GM12878 (cell line): ENCODE data around the gene PDZD2. TPM values are rescaled to one million over a fixed set of nuclear protein-coding genes. Genes with fewer than 3 reads are reported as not detected.

Source experiments
- ATAC-seq: fragments of 200-7000 bp; cut with Tn5 transposase; 3 replicates; pipeline ENCODE4 v1.9.1; 2020; ENCODE audit warnings: mild to moderate bottlenecking, moderate library complexity
- BruUV-seq: library from RNA; stranded (reverse); fragments of 400-500 nt; replicated peaks from 2 replicates; lab custom pipeline; 2021; lab: Mats Ljungman, UMichigan
- CTCF ChIA-PET: fragments of 300-600 bp; sonication (Branson Sonifier 250); formaldehyde crosslinking; extraction: SDS; loops from one replicate; lab custom pipeline; 2021; ENCODE audit warnings: inconsistent platforms; lab: Yijun Ruan, JAX
- POLR2A ChIA-PET: fragments of 350-600 bp; formaldehyde crosslinking; extraction: SDS; loops from one replicate; lab custom pipeline; 2021; ENCODE audit warnings: inconsistent platforms; lab: Charles Lee
- RAD21 ChIA-PET: fragments of 300-600 bp; sonication (Branson Sonifier 250); formaldehyde crosslinking; loops from one replicate; lab custom pipeline; 2023; ENCODE audit warnings: antibody characterized with exemption; ENCODE audit not compliant: unreplicated experiment; lab: Charles Lee
- SMC1A ChIA-PET: fragments of 300-600 bp; sonication (Branson Sonifier 250); formaldehyde crosslinking; loops from one replicate; lab custom pipeline; 2023; ENCODE audit not compliant: unreplicated experiment, uncharacterized antibody; lab: Charles Lee
- DNase-seq: peaks from one replicate; pipeline ENCODE4 v3.0.0-alpha.2; 2011; ENCODE audit warnings: low read depth, low spot score
- FAIRE-seq: peaks from 3 replicates; lab custom pipeline; 2011; peaks lifted over from hg19 to GRCh38; lab: Jason Lieb, UNC
- H2AFZ ChIP-seq: 2 replicates; pipeline ENCODE4 v1.6.0; 2011; ENCODE audit warnings: low read depth, low read length, control low read depth; ENCODE audit not compliant: control insufficient read depth
- H3K27ac ChIP-seq: 2 replicates; pipeline ENCODE4 v1.5.1; 2011; ENCODE audit warnings: control low read depth; ENCODE audit not compliant: control insufficient read depth, insufficient read depth
- H3K27me3 ChIP-seq, 2 experiments: replicated peaks in 1 of 2; 2 replicates each; pipeline versions ENCODE4 v1.6.0 to v1.6.1; 2011; ENCODE audit warnings: low read length in 1 of 2; ENCODE audit not compliant: control insufficient read depth in 2 of 2, insufficient read depth in 2 of 2
- H3K36me3 ChIP-seq, 2 experiments: 2 replicates each; pipeline ENCODE4 v1.5.1; 2011; ENCODE audit warnings: low read length in 1 of 2; ENCODE audit not compliant: control insufficient read depth in 2 of 2, insufficient read depth in 2 of 2
- H3K4me1 ChIP-seq: 2 replicates; pipeline ENCODE4 v1.6.1; 2011; ENCODE audit warnings: mild to moderate bottlenecking, low read length, moderate library complexity, mixed read lengths; ENCODE audit not compliant: control insufficient read depth, insufficient read depth
- H3K4me2 ChIP-seq: 2 replicates; pipeline ENCODE4 v1.6.0; 2011; ENCODE audit warnings: control low read depth; ENCODE audit not compliant: control insufficient read depth, insufficient read depth
- H3K4me3 ChIP-seq: fragments of 200-600 bp; sonication (generic); 2 replicates; pipeline ENCODE4 v1.5.1; 2016
- H3K79me2 ChIP-seq: 2 replicates; pipeline ENCODE4 v1.6.0; 2011; ENCODE audit warnings: low read length; ENCODE audit not compliant: control insufficient read depth, insufficient read depth
- H3K9ac ChIP-seq: 2 replicates; pipeline ENCODE4 v1.8.0; 2011; ENCODE audit warnings: low read length, control low read depth, mixed read lengths; ENCODE audit not compliant: control insufficient read depth, insufficient read depth
- H3K9me3 ChIP-seq: replicated peaks from 3 replicates; pipeline ENCODE4 v1.5.1; 2011; ENCODE audit warnings: mild to moderate bottlenecking, low read length; ENCODE audit not compliant: control insufficient read depth, insufficient read depth
- H4K20me1 ChIP-seq: 2 replicates; pipeline ENCODE4 v1.6.0; 2011; ENCODE audit not compliant: control insufficient read depth, insufficient read depth
- CREM ChIP-seq: IDR thresholded peaks from 2 replicates; pipeline ENCODE4 v1.6.1; 2014; ENCODE audit warnings: antibody characterized with exemption, low read depth
- CUX1 ChIP-seq: IDR thresholded peaks from 2 replicates; pipeline ENCODE4 v1.6.1; 2012; ENCODE audit warnings: improper control_type of control experiment, low read depth, low read length; ENCODE audit not compliant: insufficient replicate concordance
- MYC ChIP-seq: IDR thresholded peaks from 2 replicates; pipeline ENCODE4 v1.6.1; 2011; ENCODE audit warnings: mild to moderate bottlenecking, low read length, moderate library complexity, inconsistent platforms; ENCODE audit not compliant: insufficient read depth, insufficient replicate concordance, insufficient read length, severe bottlenecking
- NKRF ChIP-seq: fragments of 450-650 bp; conservative IDR thresholded peaks from 2 replicates; pipeline ENCODE4 v1.6.1; 2017; ENCODE audit warnings: mild to moderate bottlenecking, moderate library complexity
- POLR2AphosphoS5 ChIP-seq: IDR thresholded peaks from 2 replicates; pipeline ENCODE4 v1.6.1; 2011; ENCODE audit warnings: mild to moderate bottlenecking, low read length, inconsistent platforms
- SMARCA5 ChIP-seq: fragments of 450-650 bp; IDR thresholded peaks from 2 replicates; pipeline ENCODE4 v1.6.1; 2017; ENCODE audit warnings: mild to moderate bottlenecking
- SREBF2 ChIP-seq: IDR thresholded peaks from 2 replicates; pipeline ENCODE4 v1.6.1; 2012; ENCODE audit warnings: mild to moderate bottlenecking, low read length
- USF2 ChIP-seq: IDR thresholded peaks from 2 replicates; pipeline ENCODE4 v1.6.1; 2011; ENCODE audit warnings: low read depth, low read length, improper control_type of control experiment, borderline replicate concordance
- ZNF592 ChIP-seq: fragments of 450-650 bp; IDR thresholded peaks from 2 replicates; pipeline ENCODE4 v1.6.1; 2017; ENCODE audit warnings: mild to moderate bottlenecking, moderate library complexity
- ZSCAN29 ChIP-seq: fragments of 450-650 bp; IDR thresholded peaks from 2 replicates; pipeline ENCODE4 v1.6.1; 2017; ENCODE audit warnings: mild to moderate bottlenecking, moderate library complexity
- WGBS: methylation state at CpG from one replicate; pipeline ENCODE4 v1.1.6; 2016; ENCODE audit warnings: low lambda C conversion rate; ENCODE audit not compliant: insufficient replicate concordance, insufficient coverage; ENCODE audit errors: missing lambda C conversion rate; 5-methylcytosine and 5-hydroxymethylcytosine counted together
- in situ Hi-C: fragments of 300-500 bp; cut with MboI; formaldehyde crosslinking; loops from 9 replicates; pipeline ENCODE4 v1.14.3; 2018; ENCODE audit warnings: mixed read lengths
- intact Hi-C: fragments of 100-400 bp; cut with micrococcal nuclease; formaldehyde crosslinking; loops from one replicate; pipeline ENCODE4 v1.14.2; 2022; ENCODE audit not compliant: unreplicated experiment
- polyA plus RNA-seq, 11 experiments: library from polyadenylated mRNA; depleted of rRNA in 4 of 11; unstranded in 6 of 11; stranded (reverse) in 5 of 11; fragments of >200 nt; fragmentation: Nextera tagmentation in 4 of 11; fragmentation: Illumina TruSeq in 1 of 11; extraction: Ambion mirVana in 4 of 11; extraction: Trizol in 1 of 11; gene quantifications; 1 replicate in 1 of 11; 2 replicates in 10 of 11; pipeline versions ENCODE4 v1.2.1 to v1.2.3, GENCODE V29; 2011 to 2016; ENCODE audit warnings: inconsistent platforms in 2 of 11, missing spikeins in 2 of 11, low read depth in 1 of 11
- total RNA-seq, 4 experiments: library from RNA; depleted of rRNA in 3 of 4; stranded (reverse); fragments of >200 nt in 3 of 4; fragmentation: Illumina TruSeq in 1 of 4; extraction: Trizol in 1 of 4; gene quantifications; 2 replicates each; pipeline versions ENCODE4 v1.2.1 to v1.2.3, GENCODE V29; 2013 to 2021

Gene PDZD2
- total and polyA plus RNA-seq, 10 of the 15 experiments (the other 5 are each of a cell fraction or from before 2014, with no cell fraction given) = 0.01 to 0.58 (median 0.29) TPM; not detected in 3

- ChIA-PET SMC1A (interaction anchor here (1.2 kb wide), 1 partner anchor 22 kb away, joined by 3 read pairs; no protein-coding TSS in a partner anchor), POLR2A (no interaction called here), RAD21 (no interaction called here), CTCF (no interaction called here)
- Histone ChIP-seq H3K9ac (no peak overlapping the region), H4K20me1 (no peaks in the 10 kb centered on the region), H3K4me2 (no peak overlapping the region), H3K9me3 (no peaks in the 10 kb centered on the region), H3K36me3 (no peaks in the 10 kb centered on the region), H3K4me1 (no peaks in the 10 kb centered on the region), H3K79me2 (no peaks in the 10 kb centered on the region), H2AFZ (no peak overlapping the region), H3K4me3 (no peak overlapping the region), H3K27me3 (no peaks in the 10 kb centered on the region), H3K27ac (no peak overlapping the region)
- no TSS peak for BruUV-seq
- intact Hi-C loops (no loop called here), in situ Hi-C loops (no loop called here)
- DNase-seq (no peak), FAIRE-seq (no peak), ATAC-seq (no peak)
- WGBS = 15% methylated on average over 3 of the region's 3 CpGs
- no peak for TF ChIP-seq CREM
- no peak for TF ChIP-seq NKRF
- no peak for TF ChIP-seq ZNF592
- TF ChIP-seq POLR2AphosphoS5 = no peak
- no peak for TF ChIP-seq CUX1
- TF ChIP-seq MYC = no peak
- no peak for TF ChIP-seq SMARCA5
- no peak for TF ChIP-seq SREBF2
- TF ChIP-seq ZSCAN29 = no peak
- no peak for TF ChIP-seq USF2
Measured at GRCh38 chr5:31909073-31909472, 270.1 kb downstream of the PDZD2 start.
